ENCODE data around the gene MICOS13. TPM values are rescaled to one million over a fixed set of nuclear protein-coding genes. Genes with fewer than 3 reads are reported as not detected.

Gene MICOS13
- total and polyA plus RNA-seq, 7 experiments from 2014 or later: 26.1 to 109 (median 39.8) TPM

DNA sequence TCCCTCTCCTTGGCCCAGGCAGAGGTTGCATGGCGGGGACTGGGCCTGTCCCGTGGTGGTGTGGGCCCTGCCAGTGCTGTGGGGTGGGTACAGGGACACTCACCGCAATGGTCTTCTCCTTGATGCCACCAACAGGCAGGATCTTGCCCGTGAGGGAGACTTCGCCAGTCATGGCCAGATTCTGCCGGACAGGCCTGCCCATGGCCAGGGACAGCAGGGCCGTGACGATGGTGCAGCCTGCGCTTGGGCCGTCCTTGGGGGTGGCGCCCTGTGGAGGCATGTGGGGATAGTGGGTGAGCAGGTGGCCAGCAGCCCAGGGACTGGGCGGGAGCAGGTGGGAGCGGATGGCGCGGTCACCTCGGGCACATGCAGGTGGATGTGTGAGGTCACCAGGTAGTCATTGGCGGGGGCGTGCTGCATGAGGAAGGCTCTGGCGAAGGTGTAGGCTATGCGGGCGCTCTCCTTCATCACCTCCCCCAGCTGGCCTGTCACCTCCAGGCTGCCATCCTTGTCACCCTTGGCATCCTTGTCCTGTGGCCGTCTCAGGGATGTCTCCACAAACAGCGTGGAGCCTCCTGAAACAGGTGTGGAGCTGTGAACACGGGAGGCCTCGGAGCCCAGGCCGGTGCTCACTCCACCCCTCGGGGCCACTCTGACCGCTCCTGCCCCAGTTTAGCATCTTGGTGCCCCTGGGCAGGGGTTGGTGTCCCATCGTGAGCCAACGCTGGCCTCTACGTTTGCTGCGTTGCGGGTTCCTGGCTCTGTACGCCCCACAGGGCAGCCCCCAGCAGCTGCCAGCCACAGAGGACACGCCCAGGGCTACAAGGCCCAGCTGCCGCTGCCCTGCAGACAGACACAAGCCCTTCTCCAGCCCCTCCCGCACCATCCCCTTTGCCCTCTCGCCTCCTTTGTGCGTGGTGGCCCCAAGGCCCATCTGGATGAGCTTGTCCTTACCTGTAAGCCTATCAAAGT, 13.2 kb upstream of the MICOS13 start:
- intact Hi-C loops (cut with micrococcal nuclease): no loop called here
- no peaks in the 10 kb centered on the region for H3K27me3 ChIP-seq (ENCODE audit: control insufficient read depth in 2 of 2, insufficient read depth in 2 of 2, low read length in 2 of 2)
- no peak overlapping the region for H3K27ac ChIP-seq (ENCODE audit: low read depth, low read length)
- Mint-ChIP-seq H3K4me3 (no peak overlapping the region), H3K36me3 (peaks cover 0 to 15% (median 0%) of the 10 kb centered on the region in 5 donors), H3K9me3 (peaks cover 0 to 3% (median 0%) of the 10 kb centered on the region in 11 donors), H3K27me3 (no peaks in the 10 kb centered on the region), H3K4me1 (peaks cover 5 to 24% (median 21%) of the 10 kb centered on the region in 7 donors), H3K27ac (peak overlapping the region in 4 of 9 donors; percentile 15 to 59 (median 43))
- DNase-seq (no peak), ATAC-seq (no peak)
- H3K4me3 ChIP-seq (ENCODE audit: low read length): no peak overlapping the region
- POLR2A ChIA-PET: interaction anchor here (1.1 kb wide), 1 partner anchor 25 kb away, joined by 3 read pairs; no protein-coding TSS in a partner anchor
- peaks cover 8 to 11% of the 10 kb centered on the region in 2 donors for H3K4me1 ChIP-seq (ENCODE audit: control insufficient read depth in 2 of 2, insufficient read depth in 2 of 2, low read length in 2 of 2)
- no peaks in the 10 kb centered on the region for H3K9me3 ChIP-seq (ENCODE audit: control insufficient read depth in 2 of 3, low read length in 3 of 3)
- peaks cover 0 to 67% (median 10%) of the 10 kb centered on the region in 3 experiments for H3K36me3 ChIP-seq (ENCODE audit: control insufficient read depth in 2 of 3, insufficient read depth in 3 of 3, low read length in 3 of 3)
- CTCF ChIA-PET: no interaction called here

GRCh38 chr19:5692723-5693194, 12.4 kb upstream of the MICOS13 start:
- peaks cover 0 to 3% (median 0%) of the 10 kb centered on the region in 11 donors for H3K9me3 Mint-ChIP-seq
- peak overlapping the region in 8 of 10 donors; percentile 11 to 98 (median 47) for H3K4me3 Mint-ChIP-seq
- Histone ChIP-seq H3K27me3 (ENCODE audit: control insufficient read depth in 2 of 2, insufficient read depth in 2 of 2, low read length in 2 of 2) (no peaks in the 10 kb centered on the region), H3K36me3 (ENCODE audit: control insufficient read depth in 2 of 3, insufficient read depth in 3 of 3, low read length in 3 of 3) (peaks cover 0 to 60% (median 10%) of the 10 kb centered on the region in 3 experiments), H3K4me3 (ENCODE audit: low read length) (no peak overlapping the region), H3K4me1 (ENCODE audit: control insufficient read depth in 2 of 2, insufficient read depth in 2 of 2, low read length in 2 of 2) (peaks cover 8 to 14% of the 10 kb centered on the region in 2 donors), H3K9me3 (ENCODE audit: control insufficient read depth in 2 of 3, low read length in 3 of 3) (no peaks in the 10 kb centered on the region), H3K27ac (ENCODE audit: low read depth, low read length) (no peak overlapping the region)
- ATAC-seq (no peak), DNase-seq (no peak)
- CTCF ChIA-PET: no interaction called here
- intact Hi-C loops (cut with micrococcal nuclease): no loop called here
- peak overlapping the region in 5 of 9 donors; percentile 30 to 97 (median 43) for H3K27ac Mint-ChIP-seq
- no peaks in the 10 kb centered on the region for H3K27me3 Mint-ChIP-seq
- H3K36me3 Mint-ChIP-seq: peaks cover 0 to 15% (median 0%) of the 10 kb centered on the region in 5 donors
- H3K4me1 Mint-ChIP-seq: peaks cover 5 to 29% (median 26%) of the 10 kb centered on the region in 7 donors
- POLR2A ChIA-PET: no interaction called here

- intact Hi-C loops (cut with micrococcal nuclease): loop anchor here in 1 of 2 donors (2.0 kb wide), 2 partner anchors 69 to 99 kb away; partner anchors contain the start of genes DUS3L, SAFB and SAFB2
- H3K36me3 ChIP-seq (ENCODE audit: control insufficient read depth in 2 of 3, insufficient read depth in 3 of 3, low read length in 3 of 3): peaks cover 0 to 55% (median 8%) of the 10 kb centered on the region in 3 experiments
- ChIA-PET CTCF (no interaction called here), POLR2A (interaction anchor here (1.0 to 1.7 kb wide), 6 partner anchors 11 to 70 kb away, joined by 3 to 11 read pairs (median 5); partner anchors contain the start of genes CATSPERD, HSD11B1L, LONP1 and SAFB)
- DNase-seq (no peak), ATAC-seq (no peak)
- Mint-ChIP-seq H3K27me3 (no peaks in the 10 kb centered on the region), H3K36me3 (peaks cover 0 to 13% (median 0%) of the 10 kb centered on the region in 5 donors), H3K9me3 (peaks cover 0 to 3% (median 0%) of the 10 kb centered on the region in 11 donors), H3K27ac (peak overlapping the region in 7 of 9 donors; percentile 30 to 97 (median 71)), H3K4me3 (peak overlapping the region; percentile 59 to 98 (median 93)), H3K4me1 (peaks cover 5 to 29% (median 26%) of the 10 kb centered on the region in 7 donors)
- no peaks in the 10 kb centered on the region for H3K9me3 ChIP-seq (ENCODE audit: control insufficient read depth in 2 of 3, low read length in 3 of 3)
- H3K4me3 ChIP-seq (ENCODE audit: low read length): no peak overlapping the region
- peak overlapping the region; percentile 85 for H3K27ac ChIP-seq (ENCODE audit: low read depth, low read length)
- peaks cover 8 to 21% of the 10 kb centered on the region in 2 donors for H3K4me1 ChIP-seq (ENCODE audit: control insufficient read depth in 2 of 2, insufficient read depth in 2 of 2, low read length in 2 of 2)
- H3K27me3 ChIP-seq (ENCODE audit: control insufficient read depth in 2 of 2, insufficient read depth in 2 of 2, low read length in 2 of 2): no peaks in the 10 kb centered on the region
Observed at GRCh38 chr19:5691822-5692722, 11.8 kb upstream of the MICOS13 start.

DNA sequence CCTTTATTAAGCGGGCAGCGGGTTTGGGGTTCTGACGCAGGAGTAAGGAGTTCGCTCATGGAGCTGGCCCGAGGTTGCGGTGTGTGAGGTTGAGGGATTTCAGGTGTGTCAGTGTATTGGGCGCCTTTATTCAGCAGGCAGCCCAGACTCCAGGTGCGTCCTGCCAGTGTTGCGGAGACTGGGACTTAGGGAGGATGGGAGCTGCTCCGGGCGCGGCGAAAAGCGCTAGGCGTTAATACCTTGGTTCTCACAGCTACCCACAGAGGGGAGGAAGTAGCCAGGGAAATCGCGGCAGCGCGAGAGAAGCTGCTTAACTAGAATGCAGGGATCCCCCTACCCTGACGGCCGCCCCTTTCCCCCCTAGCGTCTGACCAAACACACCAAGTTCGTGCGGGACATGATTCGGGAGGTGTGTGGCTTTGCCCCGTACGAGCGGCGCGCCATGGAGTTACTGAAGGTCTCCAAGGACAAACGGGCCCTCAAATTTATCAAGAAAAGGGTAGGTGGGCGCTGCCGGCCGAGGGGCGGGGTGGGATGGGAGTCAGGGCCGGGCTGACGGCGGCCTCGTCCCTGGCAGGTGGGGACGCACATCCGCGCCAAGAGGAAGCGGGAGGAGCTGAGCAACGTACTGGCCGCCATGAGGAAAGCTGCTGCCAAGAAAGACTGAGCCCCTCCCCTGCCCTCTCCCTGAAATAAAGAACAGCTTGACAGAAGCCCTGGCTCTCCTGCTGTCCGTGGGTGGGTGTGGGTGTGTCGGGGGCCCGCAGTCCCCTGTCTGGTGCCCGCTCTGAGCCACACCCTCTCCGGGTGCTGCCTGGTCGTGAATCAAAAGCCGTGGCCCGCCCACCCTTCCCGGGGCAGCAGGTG, 10.9 kb upstream of the MICOS13 start:
- POLR2A ChIA-PET: interaction anchor here (0.7 to 1.7 kb wide), 15 partner anchors 8 to 112 kb away, joined by 3 to 11 read pairs (median 3); partner anchors contain the start of genes CATSPERD, HSD11B1L, LONP1 and SAFB
- DNase-seq (peak in 8 of 9 donors; percentile 27 to 64 (median 45)), ATAC-seq (no peak)
- H3K36me3 Mint-ChIP-seq: peaks cover 0 to 12% (median 0%) of the 10 kb centered on the region in 5 donors
- peaks cover 10 to 21% of the 10 kb centered on the region in 2 donors for H3K4me1 ChIP-seq (ENCODE audit: control insufficient read depth in 2 of 2, insufficient read depth in 2 of 2, low read length in 2 of 2)
- peak overlapping the region; percentile 90 for H3K4me3 ChIP-seq (ENCODE audit: low read length)
- no peaks in the 10 kb centered on the region for H3K27me3 ChIP-seq (ENCODE audit: control insufficient read depth in 2 of 2, insufficient read depth in 2 of 2, low read length in 2 of 2)
- peaks cover 0 to 3% (median 0%) of the 10 kb centered on the region in 11 donors for H3K9me3 Mint-ChIP-seq
- intact Hi-C loops (cut with micrococcal nuclease): loop anchor here (1.0 to 2.0 kb wide), 7 partner anchors 11 to 287 kb away; partner anchors contain the start of genes CATSPERD (in 2 of the 2), LONP1 (in 2 of the 2), MICOS13 (in 2 of the 2) and DUS3L (in 1 of the 2)
- H3K36me3 ChIP-seq (ENCODE audit: control insufficient read depth in 2 of 3, insufficient read depth in 3 of 3, low read length in 3 of 3): peaks cover 0 to 46% (median 8%) of the 10 kb centered on the region in 3 experiments
- CTCF ChIA-PET: interaction anchor here (0.5 to 0.6 kb wide), 2 partner anchors 668 to 970 kb away, joined by 3 to 5 read pairs; no protein-coding TSS in a partner anchor
- no peaks in the 10 kb centered on the region for H3K27me3 Mint-ChIP-seq
- H3K4me3 Mint-ChIP-seq: peak overlapping the region; percentile 90 to 98 (median 94)
- peaks cover 5 to 35% (median 31%) of the 10 kb centered on the region in 7 donors for H3K4me1 Mint-ChIP-seq
- no peaks in the 10 kb centered on the region for H3K9me3 ChIP-seq (ENCODE audit: control insufficient read depth in 2 of 3, low read length in 3 of 3)
- peak overlapping the region; percentile 89 to 97 (median 93) for H3K27ac Mint-ChIP-seq
- peak overlapping the region; percentile 85 for H3K27ac ChIP-seq (ENCODE audit: low read depth, low read length)
